K562 (cell line): Measurements from ENCODE around the gene ECM1. TPM values are rescaled to one million over a fixed set of nuclear protein-coding genes. Genes with fewer than 3 reads are reported as not detected.

Source experiments
- ATF6 ChIP-seq: sonication (generic); formaldehyde crosslinking; IDR thresholded peaks from 2 replicates; pipeline ENCODE4 v1.4.0; 2020; ENCODE audit warnings: mild to moderate bottlenecking, missing genetic modification reagents
- CBX3 ChIP-seq, 2 experiments: IDR thresholded peaks; 1 replicate in 1 of 2; 2 replicates in 1 of 2; pipeline ENCODE4 v1.6.1; 2012; ENCODE audit warnings: inconsistent platforms in 2 of 2, low read length in 2 of 2, borderline replicate concordance in 1 of 2, control low read depth in 1 of 2
- ELF4 ChIP-seq: fragments of 450-650 bp; formaldehyde crosslinking; IDR thresholded peaks from 2 replicates; pipeline ENCODE4 v1.4.0; 2022; ENCODE audit warnings: missing genetic modification characterization
- FIP1L1 ChIP-seq: fragments of 200-400 bp; formaldehyde crosslinking; IDR thresholded peaks from 2 replicates; pipeline ENCODE4 v1.6.1; 2018; ENCODE audit warnings: mild to moderate bottlenecking, low read depth, low read length; ENCODE audit not compliant: poor library complexity, severe bottlenecking
- TOE1 ChIP-seq, 2 experiments: fragments of 450-650 bp in 1 of 2; sonication (generic) in 1 of 2; formaldehyde crosslinking in 1 of 2; IDR thresholded peaks; 2 replicates each; pipeline versions ENCODE4 v1.7.1 to v1.8.0; 2016 to 2022; ENCODE audit warnings: borderline replicate concordance in 2 of 2, mild to moderate bottlenecking in 2 of 2, antibody characterized with exemption in 1 of 2, inconsistent platforms in 1 of 2, low read depth in 1 of 2, missing genetic modification reagents in 1 of 2, moderate library complexity in 1 of 2
- polyA plus RNA-seq, 8 experiments: library from polyadenylated mRNA; depleted of rRNA in 4 of 8; stranded (reverse) in 5 of 8; unstranded in 3 of 8; fragments of >200 nt; fragmentation: Nextera tagmentation in 2 of 8; fragmentation: Illumina TruSeq in 1 of 8; extraction: Ambion mirVana in 2 of 8; extraction: Trizol in 1 of 8; gene quantifications; 2 replicates each; pipeline versions ENCODE4 v1.2.1 to v1.2.3, GENCODE V29; 2011 to 2014; ENCODE audit warnings: inconsistent platforms in 1 of 8, missing spikeins in 1 of 8
- total RNA-seq, 7 experiments: library from RNA; depleted of rRNA in 6 of 7; stranded (reverse); fragments of >200 nt in 6 of 7; fragmentation: Illumina TruSeq in 2 of 7; extraction: Trizol in 2 of 7; gene quantifications; 2 replicates each; pipeline versions ENCODE4 v1.2.1 to v1.2.3, GENCODE V29; 2011 to 2021; ENCODE audit warnings: low replicate concordance in 1 of 7
- TF ChIP-seq, protein P1 (sequence below): fragments of 250-450 bp; sonication (Bioruptor Pico); IDR thresholded peaks from 2 replicates; pipeline ENCODE4 v1.5.1; 2021; ENCODE audit warnings: mild to moderate bottlenecking

Gene ECM1
- total and polyA plus RNA-seq, 9 of the 15 experiments (the other 6 are each of a cell fraction or from before 2014, with no cell fraction given): 6.6 to 52.2 (median 12.8) TPM

- TF ChIP-seq, protein P1, sequence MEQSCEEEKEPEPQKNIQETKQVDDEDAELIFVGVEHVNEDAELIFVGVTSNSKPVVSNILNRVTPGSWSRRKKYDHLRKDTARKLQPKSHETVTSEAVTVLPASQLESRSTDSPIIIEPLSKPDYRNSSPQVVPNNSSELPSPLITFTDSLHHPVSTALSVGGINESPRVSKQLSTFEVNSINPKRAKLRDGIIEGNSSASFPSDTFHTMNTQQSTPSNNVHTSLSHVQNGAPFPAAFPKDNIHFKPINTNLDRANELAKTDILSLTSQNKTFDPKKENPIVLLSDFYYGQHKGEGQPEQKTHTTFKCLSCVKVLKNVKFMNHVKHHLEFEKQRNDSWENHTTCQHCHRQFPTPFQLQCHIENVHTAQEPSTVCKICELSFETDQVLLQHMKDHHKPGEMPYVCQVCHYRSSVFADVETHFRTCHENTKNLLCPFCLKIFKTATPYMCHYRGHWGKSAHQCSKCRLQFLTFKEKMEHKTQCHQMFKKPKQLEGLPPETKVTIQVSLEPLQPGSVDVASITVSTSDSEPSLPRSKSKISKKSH (CRISPR knock-in tag): no peak
- 0 out of 3 replicates have a peak, but pooled peaks of 1 of the 2 experiments have one; percentile 5 for TF ChIP-seq CBX3 (IDR thresholded peaks at IDR 0.05; ENCODE audit: borderline replicate concordance in 1 of 2, low read length in 2 of 2)
- no peak for TF ChIP-seq ATF6 (CRISPR knock-in tag)
- peak; percentile 55 for TF ChIP-seq TOE1 (IDR thresholded peaks at IDR 0.05; ENCODE audit: borderline replicate concordance)
- no peak for TF ChIP-seq TOE1 (CRISPR knock-in tag; IDR thresholded peaks at IDR 0.05; ENCODE audit: borderline replicate concordance, low read depth)
- no peak for TF ChIP-seq FIP1L1
- TF ChIP-seq ELF4 (CRISPR knock-in tag): 0 out of 2 replicates have a peak, but pooled peaks have one; percentile 15
- TF ChIP-seq, all 486 proteins: peak for 107
Observed at GRCh38 chr1:150561254-150561973, 53.5 kb downstream of the ECM1 start (continued).
